Vagina (tissue), 2 donors: ENCODE results near the gene TMEM266. TPM values are rescaled to one million over a fixed set of nuclear protein-coding genes. Genes with fewer than 3 reads are reported as not detected.
"Not testable (repeated sequence)": the region's sequence is repeated elsewhere in the genome, so short reads cannot be mapped to it uniquely, and the experiment has no call there.

ENCODE experiments used
- DNase-seq, 2 donors: peaks; one replicate each; pipeline ENCODE4 v3.0.0-alpha.2; 2017; ENCODE audit errors: extremely low spot score in 2 of 2
- H3K27ac ChIP-seq: fragments of 200-600 bp; sonication (generic); one replicate; pipeline ENCODE4 v1.5.1; 2019
- H3K27me3 ChIP-seq: fragments of 200-600 bp; sonication (generic); one replicate; pipeline ENCODE4 v1.5.1; 2019
- H3K36me3 ChIP-seq, 2 donors: fragments of 200-600 bp; sonication (generic); one replicate each; pipeline ENCODE4 v1.5.1; 2017 to 2019
- H3K4me1 ChIP-seq: fragments of 200-600 bp; sonication (generic); one replicate; pipeline ENCODE4 v1.5.1; 2019
- H3K4me3 ChIP-seq, 2 donors: fragments of 200-600 bp; sonication (generic); 1 replicate in 1 of 2; 2 replicates in 1 of 2; pipeline ENCODE4 v1.5.1; 2016 to 2019
- H3K9me3 ChIP-seq: fragments of 200-600 bp; sonication (generic); one replicate; pipeline ENCODE4 v1.5.1; 2019
- POLR2A ChIP-seq, 2 donors: fragments of 450-650 bp; IDR thresholded peaks; one replicate each; pipeline ENCODE4 v1.6.1; 2017; ENCODE audit warnings: antibody characterized with exemption in 2 of 2, mild to moderate bottlenecking in 2 of 2, moderate library complexity in 2 of 2
- POLR2AphosphoS5 ChIP-seq, 2 donors: sonication (generic); formaldehyde crosslinking; IDR thresholded peaks; one replicate each; pipeline ENCODE4 v1.9.0; 2017; ENCODE audit warnings: antibody characterized with exemption in 2 of 2, mild to moderate bottlenecking in 2 of 2, low read depth in 1 of 2; ENCODE audit not compliant: insufficient read depth in 1 of 2
- intact Hi-C: fragments of 100-400 bp; cut with DNase I; formaldehyde crosslinking; loops from one replicate; pipeline ENCODE4 v1.15.1; 2023
- total RNA-seq: library from RNA; depleted of rRNA; stranded (reverse); fragments of >200 nt; gene quantifications from one replicate; pipeline ENCODE4 v1.2.3, GENCODE V29; 2016
- TF ChIP-seq, protein P1 (sequence below), 3 experiments: fragments of 450-650 bp in 2 of 3; fragments of 200-600 bp in 1 of 3; sonication (generic) in 1 of 3; IDR thresholded peaks; one replicate each; pipeline ENCODE4 v1.5.1; 2017 to 2019; ENCODE audit warnings: antibody characterized with exemption in 3 of 3, mild to moderate bottlenecking in 2 of 3, moderate library complexity in 2 of 3

The TMEM266 gene, protein sequence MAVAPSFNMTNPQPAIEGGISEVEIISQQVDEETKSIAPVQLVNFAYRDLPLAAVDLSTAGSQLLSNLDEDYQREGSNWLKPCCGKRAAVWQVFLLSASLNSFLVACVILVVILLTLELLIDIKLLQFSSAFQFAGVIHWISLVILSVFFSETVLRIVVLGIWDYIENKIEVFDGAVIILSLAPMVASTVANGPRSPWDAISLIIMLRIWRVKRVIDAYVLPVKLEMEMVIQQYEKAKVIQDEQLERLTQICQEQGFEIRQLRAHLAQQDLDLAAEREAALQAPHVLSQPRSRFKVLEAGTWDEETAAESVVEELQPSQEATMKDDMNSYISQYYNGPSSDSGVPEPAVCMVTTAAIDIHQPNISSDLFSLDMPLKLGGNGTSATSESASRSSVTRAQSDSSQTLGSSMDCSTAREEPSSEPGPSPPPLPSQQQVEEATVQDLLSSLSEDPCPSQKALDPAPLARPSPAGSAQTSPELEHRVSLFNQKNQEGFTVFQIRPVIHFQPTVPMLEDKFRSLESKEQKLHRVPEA
- total RNA-seq, result not detected

DNA sequence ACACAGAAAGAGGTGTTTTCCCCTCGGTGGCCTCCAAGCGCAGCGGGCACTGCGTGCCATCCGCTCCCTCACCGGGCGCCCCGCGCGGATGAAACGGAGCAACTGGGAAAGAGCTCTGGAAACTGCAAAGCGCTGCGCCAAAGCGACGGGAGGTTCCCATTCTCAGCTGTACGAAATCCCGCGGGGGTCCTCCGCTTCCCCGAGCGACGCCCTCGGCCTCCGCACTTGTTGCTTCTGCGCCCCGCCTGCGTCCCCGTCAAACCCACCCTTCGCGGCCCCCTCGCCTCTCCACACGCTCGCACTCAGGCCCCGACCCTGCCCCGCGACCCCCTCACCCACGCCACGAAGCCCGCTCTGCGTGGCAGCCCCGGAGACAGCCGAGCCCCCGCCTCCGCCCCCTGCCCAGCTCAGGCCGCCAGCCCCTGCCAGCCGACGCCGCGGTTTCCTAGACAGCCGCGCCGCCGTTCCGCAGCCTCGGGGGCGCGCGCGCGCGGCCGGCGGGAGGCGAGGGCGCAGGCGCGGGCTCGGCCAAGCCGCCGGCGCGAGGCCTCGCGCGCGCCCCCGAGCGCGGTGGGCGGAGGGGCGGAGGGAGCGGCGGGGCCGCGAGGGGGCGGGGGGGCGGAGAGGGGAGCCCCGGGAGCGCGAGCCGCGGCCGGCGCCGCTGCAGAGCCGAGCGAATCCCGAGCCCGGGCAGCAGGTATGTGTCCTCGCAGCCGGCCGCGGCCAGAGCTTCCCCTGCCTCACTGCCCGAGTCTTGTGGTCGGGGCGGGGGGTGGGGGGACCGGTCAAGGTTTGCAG is at the start of gene TMEM266:
Gene TMEM266 (plus strand): TSS at position 666 of the 798 bp plus-strand sequence. CDS start 74,279 bp downstream, outside the sequence.
- H3K27ac ChIP-seq, result no peak within 1 kb of the TSS
- H3K36me3 ChIP-seq, result no peaks in the 10 kb centered on the region
- no peak for DNase-seq
- H3K9me3 ChIP-seq, result no peaks in the 10 kb centered on the region
- peak within 1 kb of the TSS; percentile 54 to 60 for H3K4me3 ChIP-seq
- intact Hi-C loops, result no loop called here
- H3K4me1 ChIP-seq, result peaks cover 17% of the 10 kb centered on the region
- no peaks in the 10 kb centered on the region for H3K27me3 ChIP-seq
- no peak for TF ChIP-seq POLR2A (IDR thresholded peaks at IDR 0.05)

DNA sequence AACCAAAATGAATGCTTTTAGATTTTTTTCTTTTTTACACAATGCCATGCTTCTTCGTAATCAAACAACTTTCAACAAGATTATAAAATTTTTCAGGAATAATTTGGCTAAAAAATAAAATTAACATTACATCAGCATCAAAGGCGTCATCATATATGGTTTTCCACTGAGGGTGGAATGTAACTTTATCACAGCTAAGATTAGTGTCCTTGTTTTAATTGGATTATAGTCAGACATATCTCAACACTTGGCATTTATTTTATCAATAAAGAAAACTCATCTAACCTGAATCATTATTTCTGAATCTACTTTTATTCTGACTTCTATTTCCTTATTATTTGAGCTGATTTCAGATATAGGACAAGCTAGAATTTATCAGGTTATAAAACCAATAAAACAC is 49.2 kb upstream of the TMEM266 start:
- no peak overlapping the region for H3K27ac ChIP-seq
- no peak for DNase-seq
- peaks cover 4% of the 10 kb centered on the region for H3K4me1 ChIP-seq
- H3K9me3 ChIP-seq, result no peaks in the 10 kb centered on the region
- no peaks in the 10 kb centered on the region for H3K36me3 ChIP-seq
- intact Hi-C loops, result no loop called here
- no peak overlapping the region for H3K4me3 ChIP-seq
- H3K27me3 ChIP-seq, result no peaks in the 10 kb centered on the region
- TF ChIP-seq, protein P1, sequence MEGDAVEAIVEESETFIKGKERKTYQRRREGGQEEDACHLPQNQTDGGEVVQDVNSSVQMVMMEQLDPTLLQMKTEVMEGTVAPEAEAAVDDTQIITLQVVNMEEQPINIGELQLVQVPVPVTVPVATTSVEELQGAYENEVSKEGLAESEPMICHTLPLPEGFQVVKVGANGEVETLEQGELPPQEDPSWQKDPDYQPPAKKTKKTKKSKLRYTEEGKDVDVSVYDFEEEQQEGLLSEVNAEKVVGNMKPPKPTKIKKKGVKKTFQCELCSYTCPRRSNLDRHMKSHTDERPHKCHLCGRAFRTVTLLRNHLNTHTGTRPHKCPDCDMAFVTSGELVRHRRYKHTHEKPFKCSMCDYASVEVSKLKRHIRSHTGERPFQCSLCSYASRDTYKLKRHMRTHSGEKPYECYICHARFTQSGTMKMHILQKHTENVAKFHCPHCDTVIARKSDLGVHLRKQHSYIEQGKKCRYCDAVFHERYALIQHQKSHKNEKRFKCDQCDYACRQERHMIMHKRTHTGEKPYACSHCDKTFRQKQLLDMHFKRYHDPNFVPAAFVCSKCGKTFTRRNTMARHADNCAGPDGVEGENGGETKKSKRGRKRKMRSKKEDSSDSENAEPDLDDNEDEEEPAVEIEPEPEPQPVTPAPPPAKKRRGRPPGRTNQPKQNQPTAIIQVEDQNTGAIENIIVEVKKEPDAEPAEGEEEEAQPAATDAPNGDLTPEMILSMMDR (IDR thresholded peaks at IDR 0.05), result no peak
- TF ChIP-seq POLR2AphosphoS5 (IDR thresholded peaks at IDR 0.05; ENCODE audit: insufficient read depth in 1 of 2, low read depth in 1 of 2) (no peak), POLR2A (IDR thresholded peaks at IDR 0.05) (no peak)

DNA sequence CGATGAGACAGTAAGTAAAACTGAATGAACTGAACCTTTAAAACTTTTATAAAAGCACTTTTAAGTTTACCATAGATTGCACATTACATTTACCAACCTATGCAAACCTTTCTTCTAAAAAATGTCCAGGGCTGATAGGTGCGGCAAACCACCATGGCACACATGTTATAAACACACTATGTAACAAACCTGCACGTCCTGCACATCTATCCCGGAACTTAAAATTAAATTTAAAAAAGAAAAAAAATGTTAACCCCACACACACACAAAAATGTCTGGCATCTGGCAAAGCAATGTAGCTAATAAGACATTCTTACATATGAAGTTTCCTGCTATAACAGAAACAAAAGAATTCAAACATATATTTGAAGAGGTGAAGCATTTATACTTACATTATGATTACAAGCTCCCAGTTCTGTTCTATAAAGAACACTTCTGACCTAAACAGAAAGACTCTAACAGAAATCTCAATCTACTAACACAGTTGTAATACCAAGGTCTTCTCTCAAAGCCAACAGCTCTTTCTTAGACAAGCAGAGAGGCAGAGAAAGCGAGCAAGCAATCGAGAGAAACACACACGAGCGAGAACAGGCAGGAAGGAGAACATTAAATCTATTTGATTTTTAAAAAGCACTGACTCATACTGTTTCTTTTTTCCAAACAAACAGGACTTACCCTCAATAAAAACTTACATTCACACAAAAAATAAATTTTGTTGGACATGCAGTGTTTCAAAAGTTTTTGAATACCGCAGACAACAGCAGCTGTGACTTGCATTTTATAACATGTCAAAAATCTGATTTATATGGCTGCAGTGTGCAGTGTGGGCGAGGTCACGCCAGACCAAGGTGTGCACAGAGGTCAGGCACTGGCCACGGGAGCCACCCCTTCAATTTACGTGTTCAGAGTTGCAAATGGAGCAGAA is 47.9 kb upstream of the TMEM266 start, which contains the start of gene NRG4:
Gene NRG4 (minus strand): TSS at position 798 of the 925 bp plus-strand sequence. CDS start 1,194 bp downstream, outside the sequence.
- H3K9me3 ChIP-seq, result no peaks in the 10 kb centered on the region
- intact Hi-C loops, result no loop called here

DNA sequence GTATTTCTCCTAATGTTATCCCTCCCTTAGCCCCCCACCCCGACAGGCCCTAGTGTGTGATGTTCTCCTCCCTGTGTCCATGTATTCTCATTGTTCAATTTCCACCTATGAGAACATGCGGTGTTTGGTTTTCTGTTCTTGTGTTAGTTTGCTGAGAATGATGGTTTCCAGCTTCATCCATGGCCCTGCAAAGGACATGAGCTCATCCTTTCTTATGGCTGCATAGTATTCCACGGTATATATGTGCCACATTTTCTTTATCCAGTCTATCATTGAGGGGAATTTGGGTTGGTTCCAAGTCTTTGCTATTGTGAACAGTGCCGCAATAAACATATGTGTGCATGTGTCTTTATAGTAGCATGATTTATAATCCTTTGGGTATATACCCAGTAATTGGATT is 46.3 kb upstream of the TMEM266 start:
- H3K27me3 ChIP-seq, intact Hi-C loops, H3K4me1 ChIP-seq, H3K27ac ChIP-seq, H3K36me3 ChIP-seq, H3K4me3 ChIP-seq, H3K9me3 ChIP-seq, DNase-seq: not testable (repeated sequence)

More for the DNA sequence above, 47.9 kb upstream of the TMEM266 start, which contains the start of gene NRG4:
- no peak within 1 kb of the TSS for H3K4me3 ChIP-seq
- H3K27me3 ChIP-seq, result no peaks in the 10 kb centered on the region
- TF ChIP-seq POLR2AphosphoS5 (IDR thresholded peaks at IDR 0.05; ENCODE audit: insufficient read depth in 1 of 2, low read depth in 1 of 2) (no peak), POLR2A (IDR thresholded peaks at IDR 0.05) (no peak)
- TF ChIP-seq, protein P1 (IDR thresholded peaks at IDR 0.05), result no peak
- no peak within 1 kb of the TSS for H3K27ac ChIP-seq
- no peaks in the 10 kb centered on the region for H3K36me3 ChIP-seq
- H3K4me1 ChIP-seq, result peaks cover 4% of the 10 kb centered on the region
- DNase-seq, result no peak

DNA sequence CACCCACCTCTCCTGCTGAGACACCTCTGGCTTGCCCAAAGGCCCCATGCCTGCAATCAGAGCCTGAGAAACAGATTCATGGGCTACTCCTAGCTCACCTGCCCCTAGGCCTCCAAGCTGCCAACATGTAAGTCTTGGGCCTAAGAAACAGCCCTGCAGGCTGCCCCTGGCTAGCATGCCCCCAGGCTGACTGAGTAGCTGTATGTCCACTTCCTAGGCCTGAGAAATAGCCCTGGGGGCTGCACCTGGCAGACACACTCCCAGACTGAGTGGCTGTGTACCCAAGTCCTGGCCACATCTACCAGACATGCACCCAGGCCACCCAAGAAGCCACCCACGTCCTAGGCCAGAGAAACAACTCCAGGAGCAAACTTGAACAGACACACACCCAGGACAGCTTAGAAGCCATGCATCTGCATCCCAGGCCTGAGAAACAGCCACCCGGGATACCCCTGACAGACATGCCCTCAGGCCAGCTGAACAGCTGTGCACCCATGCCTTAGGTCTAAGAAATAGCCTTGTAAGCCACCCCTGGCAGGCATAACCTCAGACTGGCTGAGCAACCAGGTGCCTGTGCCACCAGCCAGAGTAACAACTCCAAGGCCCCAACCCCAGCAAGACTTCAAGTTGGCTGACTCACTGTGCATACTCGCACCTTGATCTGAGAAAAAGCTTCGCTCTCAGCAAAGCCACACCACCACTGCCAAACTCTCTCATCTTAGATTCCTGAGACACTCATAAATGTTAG is 35.6 kb upstream of the TMEM266 start:
- no peaks in the 10 kb centered on the region for H3K36me3 ChIP-seq
- intact Hi-C loops, result no loop called here
- no peaks in the 10 kb centered on the region for H3K4me1 ChIP-seq
- no peak for DNase-seq
- no peaks in the 10 kb centered on the region for H3K9me3 ChIP-seq
- no peak for TF ChIP-seq POLR2AphosphoS5 (IDR thresholded peaks at IDR 0.05; ENCODE audit: insufficient read depth in 1 of 2, low read depth in 1 of 2)
- TF ChIP-seq, protein P1 (IDR thresholded peaks at IDR 0.05), result no peak
- no peak for TF ChIP-seq POLR2A (IDR thresholded peaks at IDR 0.05)
- no peak overlapping the region for H3K27ac ChIP-seq
- H3K4me3 ChIP-seq, result no peak overlapping the region
- no peaks in the 10 kb centered on the region for H3K27me3 ChIP-seq
